HG03575 (cell line): ENCODE data around the gene DDR1.
"Not testable (repeated sequence)": the region's sequence is repeated elsewhere in the genome, so short reads cannot be mapped to it uniquely, and the experiment has no call there.

Source experiments
- ATAC-seq: cut with Tn5 transposase; IDR thresholded peaks from one replicate; pipeline ENCODE4 v1.9.1; 2021; ENCODE audit not compliant: unreplicated experiment, insufficient number of reproducible peaks, low FRiP score; ENCODE audit errors: extremely low read depth

DDR1 gene

GRCh38 chr6:30890646-30891449, 6.5 kb downstream of the DDR1 start:
- no peak for ATAC-seq

- no peak for ATAC-seq
These were observed 7.1 kb downstream of the DDR1 start for GRCh38 chr6:30891450-30891723.

GRCh38 chr6:30891816-30892538, 7.7 kb downstream of the DDR1 start:
- no peak for ATAC-seq

- ATAC-seq = no peak
These were observed 8.8 kb downstream of the DDR1 start for GRCh38 chr6:30893001-30893591.

GRCh38 chr6:30893666-30894065, 9.3 kb downstream of the DDR1 start:
- ATAC-seq = no peak

- ATAC-seq = no peak
These were observed 10.1 kb downstream of the DDR1 start for GRCh38 chr6:30894381-30894780.

- no peak for ATAC-seq
These were observed 10.6 kb downstream of the DDR1 start for GRCh38 chr6:30894935-30895334.

GRCh38 chr6:30895343-30895742, 11.0 kb downstream of the DDR1 start:
- no peak for ATAC-seq

- ATAC-seq = no peak
These were observed 12.2 kb downstream of the DDR1 start for GRCh38 chr6:30896541-30896940.

GRCh38 chr6:30897882-30898281, 13.6 kb downstream of the DDR1 start:
- no peak for ATAC-seq

GRCh38 chr6:30898750-30899360, 14.5 kb downstream of the DDR1 start:
- no peak for ATAC-seq

GRCh38 chr6:30900863-30901417, 16.6 kb downstream of the DDR1 start:
- no peak for ATAC-seq

GRCh38 chr6:30901436-30901835, 17.1 kb downstream of the DDR1 start:
- ATAC-seq = no peak

GRCh38 chr6:30902196-30902595, 17.9 kb downstream of the DDR1 start:
- ATAC-seq = not testable (repeated sequence)

- no peak for ATAC-seq
These were observed 18.4 kb downstream of the DDR1 start for GRCh38 chr6:30902709-30903108.

GRCh38 chr6:30903236-30903635, 18.9 kb downstream of the DDR1 start:
- no peak for ATAC-seq

GRCh38 chr6:30907290-30907757, 23.0 kb downstream of the DDR1 start:
- ATAC-seq = not testable (repeated sequence)

- ATAC-seq = peak; percentile 81
These were observed 23.7 kb downstream of the DDR1 start, which contains the start of gene GTF2H4 for GRCh38 chr6:30907758-30908591. GTF2H4 (plus strand) TSS chr6:30908207.

GRCh38 chr6:30908700-30909099, 24.4 kb downstream of the DDR1 start:
- ATAC-seq = no peak
